Mammary epithelial cell (primary cell): Measurements from ENCODE around the gene VSIG2.

Experiments used
- EZH2 ChIP-seq: IDR thresholded peaks from 2 replicates; pipeline ENCODE4 v1.6.1; 2012; ENCODE audit warnings: low read length, inconsistent platforms, borderline replicate concordance
- TF ChIP-seq, protein P1 (sequence below), 2 donors: IDR thresholded peaks in 1 of 2; conservative IDR thresholded peaks in 1 of 2; 2 replicates each; pipeline ENCODE4 v1.5.1; 2011 to 2012; ENCODE audit warnings: inconsistent platforms in 2 of 2, low read length in 2 of 2, mild to moderate bottlenecking in 2 of 2, control low read depth in 1 of 2, low read depth in 1 of 2; ENCODE audit not compliant: insufficient read depth in 1 of 2; ENCODE audit errors: extremely low read depth in 1 of 2

DNA sequence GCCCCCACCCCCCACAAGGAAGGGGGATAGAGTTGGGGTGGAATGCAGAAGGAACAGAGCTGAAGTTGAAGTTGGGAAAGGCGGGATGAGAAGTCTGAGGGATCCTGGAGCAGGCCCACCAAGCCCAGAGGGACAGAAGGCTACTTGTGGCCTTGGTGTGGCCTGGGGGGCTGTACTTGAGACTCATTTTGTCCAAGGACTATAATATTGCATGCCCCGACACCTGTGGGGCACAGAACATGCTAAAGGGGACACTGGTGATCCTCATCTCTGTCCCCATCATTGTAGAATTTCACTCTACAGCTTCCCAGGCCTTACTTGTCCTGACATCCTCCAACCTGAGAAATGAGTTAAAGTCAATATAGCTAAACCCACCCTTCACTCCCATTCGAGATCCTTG, 8.8 kb upstream of the VSIG2 start:
- TF ChIP-seq EZH2 = no peak
- TF ChIP-seq, protein P1, sequence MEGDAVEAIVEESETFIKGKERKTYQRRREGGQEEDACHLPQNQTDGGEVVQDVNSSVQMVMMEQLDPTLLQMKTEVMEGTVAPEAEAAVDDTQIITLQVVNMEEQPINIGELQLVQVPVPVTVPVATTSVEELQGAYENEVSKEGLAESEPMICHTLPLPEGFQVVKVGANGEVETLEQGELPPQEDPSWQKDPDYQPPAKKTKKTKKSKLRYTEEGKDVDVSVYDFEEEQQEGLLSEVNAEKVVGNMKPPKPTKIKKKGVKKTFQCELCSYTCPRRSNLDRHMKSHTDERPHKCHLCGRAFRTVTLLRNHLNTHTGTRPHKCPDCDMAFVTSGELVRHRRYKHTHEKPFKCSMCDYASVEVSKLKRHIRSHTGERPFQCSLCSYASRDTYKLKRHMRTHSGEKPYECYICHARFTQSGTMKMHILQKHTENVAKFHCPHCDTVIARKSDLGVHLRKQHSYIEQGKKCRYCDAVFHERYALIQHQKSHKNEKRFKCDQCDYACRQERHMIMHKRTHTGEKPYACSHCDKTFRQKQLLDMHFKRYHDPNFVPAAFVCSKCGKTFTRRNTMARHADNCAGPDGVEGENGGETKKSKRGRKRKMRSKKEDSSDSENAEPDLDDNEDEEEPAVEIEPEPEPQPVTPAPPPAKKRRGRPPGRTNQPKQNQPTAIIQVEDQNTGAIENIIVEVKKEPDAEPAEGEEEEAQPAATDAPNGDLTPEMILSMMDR (conservative IDR thresholded peaks at IDR 0.05 in 1 of 2, IDR thresholded peaks at IDR 0.05 in 1 of 2; ENCODE audit: extremely low read depth in 1 of 2, insufficient read depth in 1 of 2, low read depth in 1 of 2, low read length in 2 of 2) = no peak
